H1 (cell line): ENCODE data around the gene LIAS. TPM values are rescaled to one million over a fixed set of nuclear protein-coding genes. Genes with fewer than 3 reads are reported as not detected.
A peak's percentile ranks its signal among the peaks of the same experiment; 100 is the strongest.

Experiments used
- FOSL1 ChIP-seq: IDR thresholded peaks from 2 replicates; pipeline ENCODE4 v1.6.1; 2011; ENCODE audit warnings: mild to moderate bottlenecking, low read depth, low read length, moderate library complexity; ENCODE audit not compliant: insufficient read depth
- KDM5A ChIP-seq: fragments of 200-600 bp; IDR thresholded peaks from 2 replicates; pipeline ENCODE4 v1.7.1; 2012; ENCODE audit warnings: mild to moderate bottlenecking, low read length, inconsistent platforms, mixed read lengths
- NANOG ChIP-seq: IDR thresholded peaks from 2 replicates; pipeline ENCODE4 v1.6.1; 2011; ENCODE audit warnings: low read length, low read depth, mild to moderate bottlenecking, inconsistent platforms; ENCODE audit not compliant: insufficient read depth, poor library complexity, severe bottlenecking
- POLR2AphosphoS5 ChIP-seq: IDR thresholded peaks from 2 replicates; pipeline ENCODE4 v1.6.1; 2011; ENCODE audit warnings: low read depth, low read length
- POU5F1 ChIP-seq: IDR thresholded peaks from 2 replicates; pipeline ENCODE4 v1.6.1; 2011; ENCODE audit warnings: low read depth, mild to moderate bottlenecking, low read length, moderate library complexity
- RXRA ChIP-seq: IDR thresholded peaks from 2 replicates; pipeline ENCODE4 v1.6.1; 2011; ENCODE audit warnings: low read depth, mild to moderate bottlenecking, low read length, moderate library complexity; ENCODE audit not compliant: insufficient read depth
- SP4 ChIP-seq: IDR thresholded peaks from 2 replicates; pipeline ENCODE4 v1.6.1; 2012; ENCODE audit warnings: low read length, inconsistent platforms
- TEAD4 ChIP-seq: IDR thresholded peaks from 2 replicates; pipeline ENCODE4 v1.6.1; 2012; ENCODE audit warnings: low read depth, low read length, inconsistent platforms, mixed read lengths
- polyA plus RNA-seq, 7 experiments: library from polyadenylated mRNA; depleted of rRNA in 3 of 7; stranded (reverse) in 5 of 7; unstranded in 2 of 7; fragments of >200 nt in 5 of 7; fragments of 200-250 nt in 2 of 7; gene quantifications; 1 replicate in 5 of 7; 2 replicates in 1 of 7; 4 replicates in 1 of 7; pipeline versions ENCODE4 v1.2.1 to v1.2.3, GENCODE V29; 2011 to 2013; ENCODE audit warnings: missing spikeins in 2 of 7, mixed read lengths in 2 of 7
- total RNA-seq: library from RNA; stranded (reverse); fragmentation: NEBNext Ultra II Directional; extraction: Animal tissue kit (Norgen Biotek cat#: 25700); gene quantifications from 2 replicates; pipeline ENCODE4 v1.2.1, GENCODE V29; 2021
- TF ChIP-seq, protein P1 (sequence below): fragments of 300-600 bp; sonication (generic); IDR thresholded peaks from 2 replicates; pipeline ENCODE4 v1.7.1; 2012; ENCODE audit warnings: low read length, moderate library complexity, mild to moderate bottlenecking, inconsistent platforms; ENCODE audit not compliant: insufficient replicate concordance
- TF ChIP-seq, protein P2 (sequence below): IDR thresholded peaks from 2 replicates; pipeline ENCODE4 v1.6.1; 2011; ENCODE audit warnings: low read depth, mild to moderate bottlenecking, low read length; ENCODE audit not compliant: insufficient read depth

The LIAS gene
- total and polyA plus RNA-seq, 2 of the 8 experiments (the other 6 are each of a cell fraction or from before 2014, with no cell fraction given): 10.5 to 24.9 TPM

DNA sequence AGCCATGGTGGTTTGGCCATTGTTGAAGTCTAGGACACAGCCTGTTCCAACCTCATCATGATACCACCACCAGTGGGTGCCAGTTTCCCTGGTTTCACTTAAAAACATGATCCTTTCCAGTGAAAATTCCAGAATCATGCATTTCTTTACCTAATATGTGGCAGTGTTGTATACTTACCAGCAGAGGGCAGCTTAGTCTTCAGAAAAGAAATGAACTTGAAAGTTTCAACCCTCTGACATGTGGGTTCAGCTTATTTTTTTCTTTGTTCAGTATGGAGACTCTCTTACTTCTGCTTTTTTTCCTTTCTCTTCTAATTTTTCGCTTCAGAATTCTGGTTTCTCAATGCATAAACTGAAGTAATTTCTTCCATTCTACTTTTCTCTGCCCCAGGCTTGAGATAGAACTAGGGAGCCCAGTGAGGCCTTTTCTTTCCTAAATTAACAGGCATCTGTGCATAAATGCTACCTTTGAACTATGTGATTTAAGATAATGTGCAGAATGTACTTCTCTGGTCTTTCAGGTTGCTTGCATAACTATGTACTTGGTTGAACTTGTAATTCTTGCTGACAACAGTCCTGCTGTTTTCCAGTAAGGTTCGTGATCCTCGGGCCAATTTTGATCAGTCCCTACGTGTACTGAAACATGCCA, 10.7 kb downstream of the LIAS start (continued):
- TF ChIP-seq, protein P1, sequence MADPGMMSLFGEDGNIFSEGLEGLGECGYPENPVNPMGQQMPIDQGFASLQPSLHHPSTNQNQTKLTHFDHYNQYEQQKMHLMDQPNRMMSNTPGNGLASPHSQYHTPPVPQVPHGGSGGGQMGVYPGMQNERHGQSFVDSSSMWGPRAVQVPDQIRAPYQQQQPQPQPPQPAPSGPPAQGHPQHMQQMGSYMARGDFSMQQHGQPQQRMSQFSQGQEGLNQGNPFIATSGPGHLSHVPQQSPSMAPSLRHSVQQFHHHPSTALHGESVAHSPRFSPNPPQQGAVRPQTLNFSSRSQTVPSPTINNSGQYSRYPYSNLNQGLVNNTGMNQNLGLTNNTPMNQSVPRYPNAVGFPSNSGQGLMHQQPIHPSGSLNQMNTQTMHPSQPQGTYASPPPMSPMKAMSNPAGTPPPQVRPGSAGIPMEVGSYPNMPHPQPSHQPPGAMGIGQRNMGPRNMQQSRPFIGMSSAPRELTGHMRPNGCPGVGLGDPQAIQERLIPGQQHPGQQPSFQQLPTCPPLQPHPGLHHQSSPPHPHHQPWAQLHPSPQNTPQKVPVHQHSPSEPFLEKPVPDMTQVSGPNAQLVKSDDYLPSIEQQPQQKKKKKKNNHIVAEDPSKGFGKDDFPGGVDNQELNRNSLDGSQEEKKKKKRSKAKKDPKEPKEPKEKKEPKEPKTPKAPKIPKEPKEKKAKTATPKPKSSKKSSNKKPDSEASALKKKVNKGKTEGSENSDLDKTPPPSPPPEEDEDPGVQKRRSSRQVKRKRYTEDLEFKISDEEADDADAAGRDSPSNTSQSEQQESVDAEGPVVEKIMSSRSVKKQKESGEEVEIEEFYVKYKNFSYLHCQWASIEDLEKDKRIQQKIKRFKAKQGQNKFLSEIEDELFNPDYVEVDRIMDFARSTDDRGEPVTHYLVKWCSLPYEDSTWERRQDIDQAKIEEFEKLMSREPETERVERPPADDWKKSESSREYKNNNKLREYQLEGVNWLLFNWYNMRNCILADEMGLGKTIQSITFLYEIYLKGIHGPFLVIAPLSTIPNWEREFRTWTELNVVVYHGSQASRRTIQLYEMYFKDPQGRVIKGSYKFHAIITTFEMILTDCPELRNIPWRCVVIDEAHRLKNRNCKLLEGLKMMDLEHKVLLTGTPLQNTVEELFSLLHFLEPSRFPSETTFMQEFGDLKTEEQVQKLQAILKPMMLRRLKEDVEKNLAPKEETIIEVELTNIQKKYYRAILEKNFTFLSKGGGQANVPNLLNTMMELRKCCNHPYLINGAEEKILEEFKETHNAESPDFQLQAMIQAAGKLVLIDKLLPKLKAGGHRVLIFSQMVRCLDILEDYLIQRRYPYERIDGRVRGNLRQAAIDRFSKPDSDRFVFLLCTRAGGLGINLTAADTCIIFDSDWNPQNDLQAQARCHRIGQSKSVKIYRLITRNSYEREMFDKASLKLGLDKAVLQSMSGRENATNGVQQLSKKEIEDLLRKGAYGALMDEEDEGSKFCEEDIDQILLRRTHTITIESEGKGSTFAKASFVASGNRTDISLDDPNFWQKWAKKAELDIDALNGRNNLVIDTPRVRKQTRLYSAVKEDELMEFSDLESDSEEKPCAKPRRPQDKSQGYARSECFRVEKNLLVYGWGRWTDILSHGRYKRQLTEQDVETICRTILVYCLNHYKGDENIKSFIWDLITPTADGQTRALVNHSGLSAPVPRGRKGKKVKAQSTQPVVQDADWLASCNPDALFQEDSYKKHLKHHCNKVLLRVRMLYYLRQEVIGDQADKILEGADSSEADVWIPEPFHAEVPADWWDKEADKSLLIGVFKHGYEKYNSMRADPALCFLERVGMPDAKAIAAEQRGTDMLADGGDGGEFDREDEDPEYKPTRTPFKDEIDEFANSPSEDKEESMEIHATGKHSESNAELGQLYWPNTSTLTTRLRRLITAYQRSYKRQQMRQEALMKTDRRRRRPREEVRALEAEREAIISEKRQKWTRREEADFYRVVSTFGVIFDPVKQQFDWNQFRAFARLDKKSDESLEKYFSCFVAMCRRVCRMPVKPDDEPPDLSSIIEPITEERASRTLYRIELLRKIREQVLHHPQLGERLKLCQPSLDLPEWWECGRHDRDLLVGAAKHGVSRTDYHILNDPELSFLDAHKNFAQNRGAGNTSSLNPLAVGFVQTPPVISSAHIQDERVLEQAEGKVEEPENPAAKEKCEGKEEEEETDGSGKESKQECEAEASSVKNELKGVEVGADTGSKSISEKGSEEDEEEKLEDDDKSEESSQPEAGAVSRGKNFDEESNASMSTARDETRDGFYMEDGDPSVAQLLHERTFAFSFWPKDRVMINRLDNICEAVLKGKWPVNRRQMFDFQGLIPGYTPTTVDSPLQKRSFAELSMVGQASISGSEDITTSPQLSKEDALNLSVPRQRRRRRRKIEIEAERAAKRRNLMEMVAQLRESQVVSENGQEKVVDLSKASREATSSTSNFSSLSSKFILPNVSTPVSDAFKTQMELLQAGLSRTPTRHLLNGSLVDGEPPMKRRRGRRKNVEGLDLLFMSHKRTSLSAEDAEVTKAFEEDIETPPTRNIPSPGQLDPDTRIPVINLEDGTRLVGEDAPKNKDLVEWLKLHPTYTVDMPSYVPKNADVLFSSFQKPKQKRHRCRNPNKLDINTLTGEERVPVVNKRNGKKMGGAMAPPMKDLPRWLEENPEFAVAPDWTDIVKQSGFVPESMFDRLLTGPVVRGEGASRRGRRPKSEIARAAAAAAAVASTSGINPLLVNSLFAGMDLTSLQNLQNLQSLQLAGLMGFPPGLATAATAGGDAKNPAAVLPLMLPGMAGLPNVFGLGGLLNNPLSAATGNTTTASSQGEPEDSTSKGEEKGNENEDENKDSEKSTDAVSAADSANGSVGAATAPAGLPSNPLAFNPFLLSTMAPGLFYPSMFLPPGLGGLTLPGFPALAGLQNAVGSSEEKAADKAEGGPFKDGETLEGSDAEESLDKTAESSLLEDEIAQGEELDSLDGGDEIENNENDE: peak; percentile 39
- TF ChIP-seq TEAD4 (peak; percentile 47; the same call in 1 of the 2 replicates), NANOG (no peak), SP4 (no peak), FOSL1 (no peak), POU5F1 (no peak), POLR2AphosphoS5 (no peak), KDM5A (no peak), RXRA (no peak)
- TF ChIP-seq, protein P2, sequence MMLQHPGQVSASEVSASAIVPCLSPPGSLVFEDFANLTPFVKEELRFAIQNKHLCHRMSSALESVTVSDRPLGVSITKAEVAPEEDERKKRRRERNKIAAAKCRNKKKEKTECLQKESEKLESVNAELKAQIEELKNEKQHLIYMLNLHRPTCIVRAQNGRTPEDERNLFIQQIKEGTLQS: no peak
